ENCODE data around the gene XRCC1.
A peak's percentile ranks its signal among the peaks of the same experiment; 100 is the strongest.

The XRCC1 gene

GRCh38 chr19:43511324-43511723 lies 64.0 kb downstream of the XRCC1 start:
- Histone ChIP-seq H3K4me1 (no peaks in the 10 kb centered on the region), H3K4me3 (no peak overlapping the region), H3K27me3 (no peaks in the 10 kb centered on the region), H3K9me3 (no peaks in the 10 kb centered on the region), H3K27ac (no peak overlapping the region), H3K36me3 (peaks cover 0 to 48% (median 28%) of the 10 kb centered on the region in 3 donors)
- no peak for TF ChIP-seq CTCF (IDR thresholded peaks at IDR 0.05)
- no peak for DNase-seq
- intact Hi-C loops (cut with DNase I; ENCODE audit: low total_unique reads), result no loop called here

DNA sequence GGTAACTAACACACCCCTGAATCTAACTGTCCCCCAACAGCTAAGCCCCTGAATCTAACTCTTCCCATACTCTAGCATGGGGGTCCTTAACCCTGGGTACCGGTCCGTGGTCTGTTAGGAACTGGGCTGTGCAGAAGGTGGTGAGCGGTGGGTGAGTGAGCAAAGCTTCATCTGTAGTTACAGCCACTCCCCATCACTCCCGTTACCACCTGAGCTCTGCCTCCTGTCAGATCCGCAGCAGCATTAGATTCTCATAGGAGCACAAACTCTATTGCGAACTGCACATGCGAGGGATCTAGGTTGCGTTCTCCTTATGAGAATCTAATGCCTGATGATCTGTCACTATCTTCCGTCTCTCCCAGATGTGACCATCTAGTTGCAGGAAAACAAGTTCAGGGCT lies 64.6 kb downstream of the XRCC1 start:
- TF ChIP-seq CTCF (IDR thresholded peaks at IDR 0.05), result no peak
- Histone ChIP-seq H3K27ac (no peak overlapping the region), H3K9me3 (no peaks in the 10 kb centered on the region), H3K4me3 (no peak overlapping the region), H3K27me3 (no peaks in the 10 kb centered on the region), H3K4me1 (no peaks in the 10 kb centered on the region), H3K36me3 (peaks cover 0 to 48% (median 28%) of the 10 kb centered on the region in 3 donors)
- DNase-seq, result no peak
- intact Hi-C loops (cut with DNase I; ENCODE audit: low total_unique reads), result no loop called here

DNA sequence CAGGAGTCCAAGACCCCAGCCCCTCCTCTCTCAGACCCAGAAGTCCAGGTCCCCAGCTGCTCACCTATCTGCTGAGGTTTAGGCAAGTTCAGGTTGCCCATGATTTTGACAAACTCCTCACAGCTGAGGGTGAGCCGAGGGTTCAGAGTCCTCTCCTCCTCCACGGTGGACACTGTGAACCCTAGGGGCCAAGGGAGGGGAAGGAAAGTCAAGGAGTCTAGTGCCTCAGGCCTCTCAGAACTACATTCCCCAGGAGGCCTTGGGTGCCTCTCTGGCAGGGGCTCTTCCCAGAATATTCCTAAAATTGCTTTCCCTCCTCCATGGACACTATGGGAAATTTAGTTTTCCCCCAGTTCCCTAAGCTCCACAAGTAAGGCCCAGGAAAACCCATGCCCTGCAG lies 67.4 kb downstream of the XRCC1 start:
- no peak overlapping the region for H3K27ac ChIP-seq
- DNase-seq, result no peak
- intact Hi-C loops (cut with DNase I; ENCODE audit: low total_unique reads), result no loop called here
- peaks cover 0 to 13% (median 10%) of the 10 kb centered on the region in 4 donors for H3K4me1 ChIP-seq
- H3K4me3 ChIP-seq, result no peak overlapping the region
- H3K36me3 ChIP-seq, result peaks cover 0 to 40% (median 28%) of the 10 kb centered on the region in 3 donors
- H3K9me3 ChIP-seq, result no peaks in the 10 kb centered on the region
- no peaks in the 10 kb centered on the region for H3K27me3 ChIP-seq
- TF ChIP-seq CTCF (IDR thresholded peaks at IDR 0.05), result no peak

GRCh38 chr19:43506629-43507028 lies 68.7 kb downstream of the XRCC1 start:
- DNase-seq, result no peak
- Histone ChIP-seq H3K9me3 (no peaks in the 10 kb centered on the region), H3K27ac (no peak overlapping the region), H3K27me3 (no peaks in the 10 kb centered on the region), H3K36me3 (peaks cover 0 to 40% (median 28%) of the 10 kb centered on the region in 3 donors), H3K4me1 (peaks cover 0 to 20% (median 14%) of the 10 kb centered on the region in 4 donors), H3K4me3 (no peak overlapping the region)
- no peak for TF ChIP-seq CTCF (IDR thresholded peaks at IDR 0.05)
- intact Hi-C loops (cut with DNase I; ENCODE audit: low total_unique reads), result no loop called here

GRCh38 chr19:43505941-43506340 lies 69.4 kb downstream of the XRCC1 start:
- Histone ChIP-seq H3K27ac (no peak overlapping the region), H3K4me1 (peaks cover 0 to 20% (median 14%) of the 10 kb centered on the region in 4 donors), H3K36me3 (peaks cover 0 to 33% (median 25%) of the 10 kb centered on the region in 3 donors), H3K9me3 (no peaks in the 10 kb centered on the region), H3K4me3 (no peak overlapping the region), H3K27me3 (no peaks in the 10 kb centered on the region)
- DNase-seq, result no peak
- intact Hi-C loops (cut with DNase I; ENCODE audit: low total_unique reads), result no loop called here
- TF ChIP-seq CTCF (IDR thresholded peaks at IDR 0.05), result no peak

DNA sequence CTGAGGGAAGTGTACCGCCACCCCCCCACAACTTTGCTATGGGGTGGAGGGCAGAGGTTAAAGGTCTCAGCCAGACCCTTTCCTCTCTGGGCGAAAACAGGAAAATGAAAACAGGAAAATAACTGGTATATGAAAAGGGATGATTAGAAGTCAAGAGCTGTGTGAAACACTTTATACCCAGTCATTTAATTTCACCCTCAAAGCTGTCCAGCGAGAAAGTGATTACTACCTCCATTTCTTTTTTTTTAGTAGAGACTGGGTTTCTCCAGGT lies 70.2 kb downstream of the XRCC1 start:
- no peak for TF ChIP-seq CTCF (IDR thresholded peaks at IDR 0.05)
- no peaks in the 10 kb centered on the region for H3K27me3 ChIP-seq
- peak overlapping the region; percentile 88 to 91 for H3K4me3 ChIP-seq
- peak overlapping the region; percentile 95 to 99 for H3K27ac ChIP-seq
- H3K9me3 ChIP-seq, result no peaks in the 10 kb centered on the region
- peaks cover 0 to 25% (median 18%) of the 10 kb centered on the region in 3 donors for H3K36me3 ChIP-seq
- no peak for DNase-seq
- intact Hi-C loops (cut with DNase I; ENCODE audit: low total_unique reads), result no loop called here
- peaks cover 0 to 20% (median 14%) of the 10 kb centered on the region in 4 donors for H3K4me1 ChIP-seq
